HUDEP-2 (cell line): ENCODE measurements around the gene ALK.

Experiments used
- DNase-seq, 76 experiments: peaks; one replicate each; lab custom pipeline; 2025; ENCODE audit not compliant: unreplicated experiment in 76 of 76; lab: John Stamatoyannopoulos, UW

Gene ALK

GRCh38 chr2:29220506-29221270, 700.7 kb downstream of the ALK start:
- no peak for DNase-seq

GRCh38 chr2:29219374-29219773, 702.0 kb downstream of the ALK start:
- DNase-seq: no peak

- no peak for DNase-seq
These were observed 702.7 kb downstream of the ALK start for GRCh38 chr2:29218550-29219125.

- no peak for DNase-seq
These were observed 703.3 kb downstream of the ALK start for GRCh38 chr2:29218071-29218470.

GRCh38 chr2:29216609-29216909, 704.8 kb downstream of the ALK start:
- no peak for DNase-seq

GRCh38 chr2:29215739-29216608, 705.4 kb downstream of the ALK start:
- DNase-seq: no peak

GRCh38 chr2:29215073-29215472, 706.3 kb downstream of the ALK start:
- DNase-seq: no peak

GRCh38 chr2:29213888-29214291, 707.5 kb downstream of the ALK start:
- DNase-seq: no peak

GRCh38 chr2:29212009-29212408, 709.4 kb downstream of the ALK start:
- no peak for DNase-seq

- no peak for DNase-seq
These were observed 711.8 kb downstream of the ALK start for GRCh38 chr2:29209551-29209950.

GRCh38 chr2:29207352-29208148, 713.8 kb downstream of the ALK start:
- DNase-seq: no peak

- DNase-seq: no peak
These were observed 714.4 kb downstream of the ALK start for GRCh38 chr2:29206941-29207340.

GRCh38 chr2:29202819-29203495, 718.4 kb downstream of the ALK start:
- DNase-seq: no peak

- DNase-seq: no peak
These were observed 719.4 kb downstream of the ALK start for GRCh38 chr2:29201979-29202378.

- DNase-seq: peak in 55 of 76 experiments; percentile 2 to 75 (median 35)
These were observed 724.3 kb downstream of the ALK start for GRCh38 chr2:29196792-29197788.

GRCh38 chr2:29195796-29196195, 725.6 kb downstream of the ALK start:
- DNase-seq: no peak

GRCh38 chr2:29193681-29194080, 727.7 kb downstream of the ALK start:
- DNase-seq: no peak

- no peak for DNase-seq
These were observed 728.3 kb downstream of the ALK start for GRCh38 chr2:29193111-29193510.

- no peak for DNase-seq
These were observed 728.9 kb downstream of the ALK start for GRCh38 chr2:29192526-29192925.
